ENCODE data around the gene RAD51B.

The RAD51B gene

GRCh38 chr14:68278576-68279436, 459.2 kb downstream of the RAD51B start:
- TF ChIP-seq, protein P1, sequence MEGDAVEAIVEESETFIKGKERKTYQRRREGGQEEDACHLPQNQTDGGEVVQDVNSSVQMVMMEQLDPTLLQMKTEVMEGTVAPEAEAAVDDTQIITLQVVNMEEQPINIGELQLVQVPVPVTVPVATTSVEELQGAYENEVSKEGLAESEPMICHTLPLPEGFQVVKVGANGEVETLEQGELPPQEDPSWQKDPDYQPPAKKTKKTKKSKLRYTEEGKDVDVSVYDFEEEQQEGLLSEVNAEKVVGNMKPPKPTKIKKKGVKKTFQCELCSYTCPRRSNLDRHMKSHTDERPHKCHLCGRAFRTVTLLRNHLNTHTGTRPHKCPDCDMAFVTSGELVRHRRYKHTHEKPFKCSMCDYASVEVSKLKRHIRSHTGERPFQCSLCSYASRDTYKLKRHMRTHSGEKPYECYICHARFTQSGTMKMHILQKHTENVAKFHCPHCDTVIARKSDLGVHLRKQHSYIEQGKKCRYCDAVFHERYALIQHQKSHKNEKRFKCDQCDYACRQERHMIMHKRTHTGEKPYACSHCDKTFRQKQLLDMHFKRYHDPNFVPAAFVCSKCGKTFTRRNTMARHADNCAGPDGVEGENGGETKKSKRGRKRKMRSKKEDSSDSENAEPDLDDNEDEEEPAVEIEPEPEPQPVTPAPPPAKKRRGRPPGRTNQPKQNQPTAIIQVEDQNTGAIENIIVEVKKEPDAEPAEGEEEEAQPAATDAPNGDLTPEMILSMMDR (IDR thresholded peaks at IDR 0.05; ENCODE audit: extremely low read depth, missing control alignments): no peak
- no peak for DNase-seq (ENCODE audit: low spot score)

- TF ChIP-seq, protein P1 (IDR thresholded peaks at IDR 0.05; ENCODE audit: extremely low read depth, missing control alignments): no peak
- no peak for DNase-seq (ENCODE audit: low spot score)
Observed at GRCh38 chr14:68279437-68279720, 459.8 kb downstream of the RAD51B start.

GRCh38 chr14:68279777-68280233, 460.2 kb downstream of the RAD51B start:
- TF ChIP-seq, protein P1 (IDR thresholded peaks at IDR 0.05; ENCODE audit: extremely low read depth, missing control alignments): no peak
- DNase-seq (ENCODE audit: low spot score): peak; percentile 40

- TF ChIP-seq, protein P1 (IDR thresholded peaks at IDR 0.05; ENCODE audit: extremely low read depth, missing control alignments): no peak
- DNase-seq (ENCODE audit: low spot score): no peak
Observed at GRCh38 chr14:68281497-68281896, 461.9 kb downstream of the RAD51B start.

GRCh38 chr14:68282479-68283377, 463.1 kb downstream of the RAD51B start:
- DNase-seq (ENCODE audit: low spot score): no peak
- TF ChIP-seq, protein P1 (IDR thresholded peaks at IDR 0.05; ENCODE audit: extremely low read depth, missing control alignments): no peak

DNA sequence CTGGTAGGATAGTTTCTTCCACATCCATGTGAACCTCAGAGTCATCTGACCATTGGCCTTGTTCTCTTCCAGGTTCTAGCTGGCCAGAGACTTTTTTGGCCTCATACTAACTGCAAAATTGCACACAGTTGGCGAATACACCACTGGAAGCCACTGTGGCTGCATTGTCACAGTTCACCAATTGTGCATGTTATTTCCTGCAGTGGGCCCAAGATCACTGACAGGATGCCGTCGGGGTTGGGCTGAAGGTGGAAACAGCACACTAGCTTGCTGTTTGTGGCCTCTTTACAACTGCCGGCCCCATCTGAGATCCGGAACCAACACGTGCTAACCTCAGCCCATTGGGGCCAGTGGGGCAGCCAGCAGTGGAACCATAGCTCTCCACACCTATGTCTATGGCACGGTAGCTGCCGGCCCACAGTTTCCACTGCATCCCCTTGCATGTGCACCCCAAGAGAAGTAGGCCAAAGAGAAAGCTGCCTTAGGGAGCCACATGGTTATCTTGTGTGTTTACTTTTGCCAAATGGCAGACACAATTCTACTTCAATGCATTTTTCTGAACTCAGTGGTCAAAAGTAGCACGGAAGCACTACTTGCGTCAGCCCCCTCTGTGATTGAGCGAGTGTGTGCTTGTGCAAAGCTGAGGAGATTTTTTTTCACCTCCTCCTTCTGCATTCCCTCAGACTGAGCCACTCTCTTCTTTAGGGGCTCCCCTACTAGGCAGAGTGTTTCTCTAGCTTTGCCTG, 464.0 kb downstream of the RAD51B start:
- peak; percentile 42 for DNase-seq (ENCODE audit: low spot score)
- TF ChIP-seq, protein P1 (IDR thresholded peaks at IDR 0.05; ENCODE audit: extremely low read depth, missing control alignments): no peak

Measured in GM20000 (cell line).